ENCODE results near the gene POLDIP2.
A peak's percentile ranks its signal among the peaks of the same experiment; 100 is the strongest.

Gene POLDIP2

DNA sequence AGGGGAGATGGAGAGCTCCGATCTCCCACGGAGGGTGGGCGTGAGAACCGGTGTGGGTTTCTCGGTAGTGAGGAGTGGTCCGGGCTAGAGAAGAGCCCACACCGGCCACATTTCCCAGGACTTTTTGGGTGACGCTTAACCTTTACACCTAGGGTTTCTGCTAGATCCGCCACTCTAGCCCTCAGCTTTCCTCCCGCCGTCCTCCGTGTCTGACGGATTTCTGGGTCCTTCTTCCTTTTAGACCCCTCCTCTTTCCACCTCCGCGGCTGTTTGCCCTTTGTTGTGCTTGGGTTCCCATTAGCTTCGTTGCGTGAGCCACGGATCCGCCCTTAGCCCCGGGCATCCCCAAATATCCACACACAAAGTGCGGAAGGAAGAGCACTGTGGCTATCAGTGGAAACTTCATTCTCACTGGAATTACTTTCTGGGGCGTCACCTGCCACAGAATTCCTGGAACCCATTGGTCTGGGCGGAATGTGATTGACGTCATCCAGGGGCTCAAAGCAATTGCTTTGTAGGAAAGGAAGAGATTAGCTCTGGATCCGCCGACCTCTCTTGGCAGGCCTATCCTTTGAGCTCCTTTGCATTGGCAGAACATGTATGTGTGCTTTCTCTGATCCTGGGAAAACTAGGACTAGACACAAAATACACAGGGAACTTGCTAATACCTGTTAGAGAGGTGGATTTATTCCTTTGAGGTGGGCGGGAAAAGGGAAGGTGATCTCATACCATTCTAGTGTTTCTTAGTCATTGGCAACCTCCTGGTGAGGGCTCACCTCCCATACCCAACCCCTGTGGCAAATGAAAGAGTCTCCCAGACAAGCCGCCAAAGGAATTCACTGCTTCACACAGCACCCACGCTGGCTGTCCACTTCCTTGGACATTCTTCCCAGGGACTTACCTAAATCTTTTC is 21.1 kb downstream of the POLDIP2 start:
- TF ChIP-seq TAF1 (IDR thresholded peaks at IDR 0.05; ENCODE audit: borderline replicate concordance, insufficient read depth, low read length): no peak
- no peak for TF ChIP-seq FOXP2 (optimal IDR thresholded peaks at IDR 0.05; ENCODE audit: borderline replicate concordance, extremely low read depth, extremely low read length, insufficient read depth)
- TF ChIP-seq, protein P1, sequence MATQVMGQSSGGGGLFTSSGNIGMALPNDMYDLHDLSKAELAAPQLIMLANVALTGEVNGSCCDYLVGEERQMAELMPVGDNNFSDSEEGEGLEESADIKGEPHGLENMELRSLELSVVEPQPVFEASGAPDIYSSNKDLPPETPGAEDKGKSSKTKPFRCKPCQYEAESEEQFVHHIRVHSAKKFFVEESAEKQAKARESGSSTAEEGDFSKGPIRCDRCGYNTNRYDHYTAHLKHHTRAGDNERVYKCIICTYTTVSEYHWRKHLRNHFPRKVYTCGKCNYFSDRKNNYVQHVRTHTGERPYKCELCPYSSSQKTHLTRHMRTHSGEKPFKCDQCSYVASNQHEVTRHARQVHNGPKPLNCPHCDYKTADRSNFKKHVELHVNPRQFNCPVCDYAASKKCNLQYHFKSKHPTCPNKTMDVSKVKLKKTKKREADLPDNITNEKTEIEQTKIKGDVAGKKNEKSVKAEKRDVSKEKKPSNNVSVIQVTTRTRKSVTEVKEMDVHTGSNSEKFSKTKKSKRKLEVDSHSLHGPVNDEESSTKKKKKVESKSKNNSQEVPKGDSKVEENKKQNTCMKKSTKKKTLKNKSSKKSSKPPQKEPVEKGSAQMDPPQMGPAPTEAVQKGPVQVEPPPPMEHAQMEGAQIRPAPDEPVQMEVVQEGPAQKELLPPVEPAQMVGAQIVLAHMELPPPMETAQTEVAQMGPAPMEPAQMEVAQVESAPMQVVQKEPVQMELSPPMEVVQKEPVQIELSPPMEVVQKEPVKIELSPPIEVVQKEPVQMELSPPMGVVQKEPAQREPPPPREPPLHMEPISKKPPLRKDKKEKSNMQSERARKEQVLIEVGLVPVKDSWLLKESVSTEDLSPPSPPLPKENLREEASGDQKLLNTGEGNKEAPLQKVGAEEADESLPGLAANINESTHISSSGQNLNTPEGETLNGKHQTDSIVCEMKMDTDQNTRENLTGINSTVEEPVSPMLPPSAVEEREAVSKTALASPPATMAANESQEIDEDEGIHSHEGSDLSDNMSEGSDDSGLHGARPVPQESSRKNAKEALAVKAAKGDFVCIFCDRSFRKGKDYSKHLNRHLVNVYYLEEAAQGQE (IDR thresholded peaks at IDR 0.05; ENCODE audit: insufficient read depth in 1 of 2, low read depth in 2 of 2, low read length in 2 of 2): 0 out of 4 replicates have a peak, but pooled peaks of 1 of the 2 experiments have one; percentile 35
- TF ChIP-seq SIN3A (IDR thresholded peaks at IDR 0.05; ENCODE audit: borderline replicate concordance, insufficient read depth, low read length): no peak
- TF ChIP-seq POLR2AphosphoS5 (IDR thresholded peaks at IDR 0.05; ENCODE audit: low read depth, low read length): peak; percentile 42; the same call in 1 of the 2 replicates

DNA sequence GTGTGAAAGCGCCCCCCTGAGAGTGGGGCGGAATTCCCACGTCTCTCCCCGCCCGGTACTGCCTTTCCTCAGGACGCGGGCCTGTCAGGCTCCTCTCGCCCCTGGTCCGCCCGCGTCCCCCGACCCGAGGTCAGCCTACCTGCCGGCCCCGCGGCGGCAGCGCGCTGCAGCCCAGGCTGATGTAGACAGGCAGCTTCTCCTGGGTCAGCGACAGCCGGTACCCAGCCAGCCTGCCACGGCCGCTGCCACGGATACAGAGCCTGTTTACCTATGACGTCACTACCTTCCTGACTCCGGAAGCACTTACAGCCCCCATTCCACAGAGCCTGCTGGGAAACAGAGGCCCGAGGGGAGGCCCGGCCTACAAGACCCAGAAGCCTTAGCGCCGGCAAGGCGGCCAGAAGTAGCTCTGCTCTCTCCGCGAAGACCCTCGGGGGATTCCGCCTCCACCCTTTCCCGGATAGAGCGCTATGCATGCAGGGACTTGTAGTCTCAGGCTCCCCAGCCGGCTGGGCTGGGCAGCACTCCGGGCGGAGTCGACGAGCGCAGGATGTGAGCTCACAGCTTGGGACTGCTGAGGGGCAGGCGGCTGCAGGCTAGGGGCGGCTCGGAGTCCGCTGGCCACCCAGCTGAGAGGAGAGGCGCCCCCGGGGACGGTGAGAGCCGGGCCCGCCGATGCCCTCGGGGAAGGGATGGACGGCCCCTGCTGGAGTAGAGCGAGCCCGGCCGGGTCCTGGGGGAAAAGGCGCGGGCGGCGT is 21.9 kb downstream of the POLDIP2 start, which contains the start of the genes IFT20 and TNFAIP1:
TSS of gene IFT20 (minus strand) at position 272 of the 758 bp plus-strand sequence. CDS start 3,487 bp downstream, outside the sequence.
TSS of gene TNFAIP1 (plus strand) at position 561 of the 758 bp plus-strand sequence. CDS start 3,761 bp downstream, outside the sequence.
- peak; percentile 53; the same call in 1 of the 2 replicates for TF ChIP-seq TAF1 (IDR thresholded peaks at IDR 0.05; ENCODE audit: borderline replicate concordance, insufficient read depth, low read length)
- TF ChIP-seq POLR2AphosphoS5 (IDR thresholded peaks at IDR 0.05; ENCODE audit: low read depth, low read length): peak; percentile 79
- peak; percentile 100 for TF ChIP-seq FOXP2 (optimal IDR thresholded peaks at IDR 0.05; ENCODE audit: borderline replicate concordance, extremely low read depth, extremely low read length, insufficient read depth)
- TF ChIP-seq, protein P1 (IDR thresholded peaks at IDR 0.05; ENCODE audit: insufficient read depth in 1 of 2, low read depth in 2 of 2, low read length in 2 of 2): 0 out of 4 replicates have a peak, but pooled peaks of 1 of the 2 experiments have one; percentile 16
- TF ChIP-seq SIN3A (IDR thresholded peaks at IDR 0.05; ENCODE audit: borderline replicate concordance, insufficient read depth, low read length): peak; percentile 97

DNA sequence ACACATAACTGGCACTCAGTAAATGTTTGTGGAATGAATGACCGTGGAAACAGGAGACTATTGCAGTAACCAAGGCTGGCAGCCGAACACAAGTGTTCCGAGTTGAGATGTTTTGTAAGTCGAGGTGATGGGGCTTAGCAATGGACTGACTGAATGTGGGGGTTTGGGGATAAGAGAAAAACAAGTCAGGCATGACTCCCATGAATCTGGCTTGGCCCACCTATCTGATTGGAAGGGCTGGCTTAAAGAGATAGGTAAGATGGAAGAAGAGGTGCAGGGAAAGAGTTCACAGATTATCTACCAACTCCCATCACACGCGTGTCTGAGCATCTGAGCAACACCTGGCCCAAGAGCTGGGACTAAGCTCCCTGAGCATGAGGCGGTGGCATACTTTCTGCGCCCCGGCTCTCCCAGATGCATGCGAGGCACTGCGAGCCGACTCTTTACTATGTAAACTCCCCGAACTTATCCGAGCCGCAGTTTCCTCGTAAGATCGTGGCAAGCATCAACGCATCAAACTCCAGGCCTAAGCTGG is 22.6 kb downstream of the POLDIP2 start:
- no peak for TF ChIP-seq FOXP2 (optimal IDR thresholded peaks at IDR 0.05; ENCODE audit: borderline replicate concordance, extremely low read depth, extremely low read length, insufficient read depth)
- TF ChIP-seq SIN3A (IDR thresholded peaks at IDR 0.05; ENCODE audit: borderline replicate concordance, insufficient read depth, low read length): no peak
- TF ChIP-seq, protein P1 (IDR thresholded peaks at IDR 0.05; ENCODE audit: insufficient read depth in 1 of 2, low read depth in 2 of 2, low read length in 2 of 2): no peak
- TF ChIP-seq POLR2AphosphoS5 (IDR thresholded peaks at IDR 0.05; ENCODE audit: low read depth, low read length): no peak
- TF ChIP-seq TAF1 (IDR thresholded peaks at IDR 0.05; ENCODE audit: borderline replicate concordance, insufficient read depth, low read length): no peak

DNA sequence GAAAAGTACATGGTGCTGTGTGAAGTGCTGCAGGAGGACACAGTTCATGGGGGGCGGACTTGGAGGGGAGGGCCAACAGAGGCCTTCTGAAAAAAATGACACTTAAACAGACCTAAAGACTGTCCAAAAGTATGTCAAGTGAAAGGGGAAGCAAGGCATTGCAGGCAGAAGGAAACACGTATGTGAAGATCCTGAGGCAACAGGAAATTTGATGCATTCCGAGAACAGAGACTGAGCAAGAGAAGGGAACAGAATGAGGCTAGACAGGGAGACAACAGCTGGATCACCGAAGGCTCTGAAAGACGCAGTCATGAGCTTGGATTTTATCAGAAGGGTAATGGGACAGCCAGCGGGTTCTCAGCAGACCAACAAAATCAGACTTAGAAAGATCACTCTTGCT is 23.2 kb downstream of the POLDIP2 start:
- TF ChIP-seq FOXP2 (optimal IDR thresholded peaks at IDR 0.05; ENCODE audit: borderline replicate concordance, extremely low read depth, extremely low read length, insufficient read depth) (no peak), POLR2AphosphoS5 (IDR thresholded peaks at IDR 0.05; ENCODE audit: low read depth, low read length) (no peak), TAF1 (IDR thresholded peaks at IDR 0.05; ENCODE audit: borderline replicate concordance, insufficient read depth, low read length) (no peak), SIN3A (IDR thresholded peaks at IDR 0.05; ENCODE audit: borderline replicate concordance, insufficient read depth, low read length) (no peak)
- TF ChIP-seq, protein P1 (IDR thresholded peaks at IDR 0.05; ENCODE audit: insufficient read depth in 1 of 2, low read depth in 2 of 2, low read length in 2 of 2): no peak
